T-helper 2 cell treated with Interferon-gamma antibody and Interleukin-4, amounts not matched to agents 100 ng/mL and 5 ng/mL, for 36 hours (primary cell): ENCODE data around the gene FOXP1. TPM values are rescaled to one million over a fixed set of nuclear protein-coding genes. Genes with fewer than 3 reads are reported as not detected.

Source experiments
- intact Hi-C: fragments of 100-400 bp; cut with micrococcal nuclease; formaldehyde crosslinking; loops from one replicate; pipeline ENCODE4 v1.15.1; 2023
- total RNA-seq: library from RNA; stranded (reverse); gene quantifications from 2 replicates; pipeline ENCODE4 v1.2.3, GENCODE V29; 2022

FOXP1 gene
- total RNA-seq, 1 donor from 2014 or later: 113 TPM

DNA sequence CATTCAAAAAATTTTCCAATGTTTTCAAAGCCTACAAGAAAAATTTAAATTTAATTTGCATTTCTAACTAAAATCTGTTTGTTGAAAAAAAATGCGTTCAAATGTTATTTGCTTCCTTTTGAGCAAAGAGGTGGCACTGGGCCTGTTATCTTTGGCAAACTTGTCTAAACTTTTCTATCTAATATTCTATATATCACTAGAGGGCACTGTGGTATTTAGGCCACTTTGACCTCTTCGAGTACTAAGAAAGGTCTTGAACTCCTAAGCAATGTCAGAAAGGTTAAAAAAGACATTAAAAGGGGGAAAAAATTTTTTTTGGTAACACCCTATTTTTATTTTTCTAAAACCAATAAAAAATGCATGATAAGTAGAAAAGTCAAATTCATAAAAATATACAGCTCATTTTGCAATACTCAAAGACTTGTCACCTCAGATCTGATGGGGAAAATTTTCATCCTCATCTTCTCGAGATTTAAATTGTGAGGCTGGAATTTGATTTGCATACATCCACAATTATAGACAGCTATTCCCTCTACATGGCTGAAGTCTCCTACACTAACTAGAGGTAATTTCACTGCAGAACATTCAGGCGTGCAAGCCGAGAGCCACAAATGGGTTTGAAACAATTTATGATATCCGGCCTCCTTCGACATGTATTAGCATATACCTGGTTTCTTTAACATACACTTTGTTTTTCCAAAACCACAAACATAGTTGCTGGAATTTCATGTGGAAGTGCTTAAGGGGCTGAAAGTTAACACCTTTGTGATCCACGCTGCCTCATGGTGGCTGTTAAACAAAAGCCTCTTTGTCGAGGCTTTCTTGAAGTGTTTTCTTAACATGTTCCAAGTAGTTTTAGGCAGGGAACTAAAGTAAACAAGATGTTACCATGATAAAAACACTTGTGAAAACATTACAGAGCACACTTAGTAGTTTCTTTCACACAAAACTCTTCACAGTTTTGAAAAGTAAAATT is 576.4 kb downstream of the FOXP1 start:
- intact Hi-C loops: loop anchor here (1.0 to 5.0 kb wide), 4 partner anchors 16 to 506 kb away; no protein-coding TSS in a partner anchor

DNA sequence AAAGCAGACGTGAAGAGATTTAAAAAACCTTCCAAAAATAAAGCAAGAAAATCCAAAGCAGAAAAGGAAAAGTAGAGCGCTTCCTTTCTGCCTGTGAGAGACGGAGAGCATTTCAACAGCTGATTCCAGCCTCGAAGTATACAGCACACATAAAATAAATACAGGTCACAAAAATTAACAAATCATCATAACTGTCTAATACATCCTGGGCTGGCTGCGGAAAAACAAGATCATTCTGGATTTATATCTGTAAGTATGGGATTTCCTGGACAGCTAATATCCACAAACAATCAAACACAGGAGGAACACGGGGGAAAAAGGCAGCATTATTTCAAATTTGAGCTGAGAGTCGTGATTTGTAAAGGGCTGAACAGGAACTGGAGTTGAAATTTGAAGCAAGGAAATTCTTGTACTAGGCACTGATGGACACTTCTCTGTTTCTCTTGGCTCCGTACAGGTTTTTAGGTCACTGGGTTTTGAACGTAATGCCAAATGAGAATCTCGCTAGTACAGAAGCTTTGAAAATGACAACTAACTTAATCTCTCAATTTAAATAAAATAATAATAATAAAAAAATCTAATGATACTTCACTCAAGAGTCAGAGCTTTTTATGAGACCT is 577.7 kb downstream of the FOXP1 start:
- intact Hi-C loops: loop anchor here (2.0 to 5.0 kb wide), 3 partner anchors 15 to 507 kb away; no protein-coding TSS in a partner anchor

DNA sequence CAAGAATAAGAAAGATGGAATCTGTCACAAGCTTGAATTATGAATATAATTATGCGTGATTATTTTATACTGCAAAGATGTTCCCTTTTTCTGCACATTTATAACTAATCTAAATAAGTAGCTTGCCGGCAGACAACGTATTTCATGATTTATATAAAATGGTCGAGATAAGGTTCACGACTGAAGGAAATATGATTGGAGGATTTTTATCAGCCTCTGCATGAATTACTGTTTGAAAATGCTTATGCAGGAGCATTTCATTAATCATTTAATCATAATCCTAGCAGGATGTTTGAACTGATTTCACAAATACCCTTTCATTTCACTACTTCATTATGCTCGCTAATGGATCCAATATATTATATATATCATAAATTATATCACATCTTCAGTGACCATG is 580.0 kb downstream of the FOXP1 start:
- intact Hi-C loops: no loop called here

DNA sequence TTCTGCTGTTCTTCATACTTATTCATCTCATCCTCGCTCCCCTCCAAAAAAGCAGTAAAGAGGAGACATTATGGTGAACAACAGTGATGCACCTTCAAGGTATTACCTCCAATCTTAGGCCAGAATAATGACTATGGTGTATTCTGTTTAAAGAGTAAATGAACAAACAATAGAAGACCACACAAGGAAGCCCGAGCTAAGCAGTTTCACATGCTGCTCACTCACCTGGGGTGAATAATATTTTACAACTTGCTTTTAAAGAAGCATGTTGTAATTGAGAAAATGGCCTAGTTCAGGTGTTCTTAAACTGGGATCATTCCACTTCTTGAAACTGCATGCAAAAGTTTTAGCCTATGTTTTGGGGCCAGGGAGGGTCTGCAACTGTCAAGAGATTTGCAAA is 581.2 kb downstream of the FOXP1 start:
- intact Hi-C loops: no loop called here

DNA sequence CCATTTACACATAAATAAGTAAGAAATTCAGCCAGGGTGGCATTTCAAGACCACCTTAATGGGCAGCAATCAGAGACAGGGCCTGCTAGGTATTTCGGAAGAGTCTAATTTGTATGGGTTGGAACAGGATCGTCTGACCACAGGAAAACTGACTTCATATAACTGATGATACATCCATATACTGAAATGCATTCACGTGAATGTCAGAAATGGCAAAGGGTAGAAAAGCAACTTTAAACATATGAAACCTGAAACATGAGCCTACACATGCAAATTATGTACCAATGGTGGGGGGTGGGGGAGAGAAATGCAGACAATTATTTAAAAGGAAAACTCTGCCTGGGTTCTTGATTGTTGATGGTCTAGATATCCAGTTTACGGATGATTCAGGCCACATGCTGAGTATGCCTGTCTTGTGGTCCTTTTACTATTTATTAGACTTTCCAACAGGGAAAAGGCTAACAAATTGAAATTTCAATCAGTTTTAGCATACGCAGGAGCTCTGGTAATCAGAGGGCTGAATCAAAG is 582.2 kb downstream of the FOXP1 start:
- intact Hi-C loops: no loop called here

DNA sequence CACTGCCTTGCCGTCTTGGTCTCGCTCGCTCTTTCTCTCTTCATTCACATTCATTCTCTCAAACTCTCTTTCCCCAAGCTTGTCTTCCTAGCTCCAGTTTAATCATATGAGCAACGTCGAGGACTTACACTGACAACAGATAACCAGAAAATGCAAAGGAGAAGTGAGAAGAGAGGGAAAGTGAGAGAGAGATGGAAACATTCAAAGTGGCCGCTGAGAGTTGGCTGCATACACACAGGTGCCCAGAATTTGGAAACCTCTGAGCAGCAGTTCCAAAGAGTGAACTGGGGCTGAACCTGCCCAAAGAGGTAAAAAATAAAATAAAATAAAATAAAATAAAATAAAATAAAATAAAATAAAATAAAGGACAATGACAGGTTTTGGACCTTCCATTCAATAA is 583.0 kb downstream of the FOXP1 start:
- intact Hi-C loops: no loop called here

DNA sequence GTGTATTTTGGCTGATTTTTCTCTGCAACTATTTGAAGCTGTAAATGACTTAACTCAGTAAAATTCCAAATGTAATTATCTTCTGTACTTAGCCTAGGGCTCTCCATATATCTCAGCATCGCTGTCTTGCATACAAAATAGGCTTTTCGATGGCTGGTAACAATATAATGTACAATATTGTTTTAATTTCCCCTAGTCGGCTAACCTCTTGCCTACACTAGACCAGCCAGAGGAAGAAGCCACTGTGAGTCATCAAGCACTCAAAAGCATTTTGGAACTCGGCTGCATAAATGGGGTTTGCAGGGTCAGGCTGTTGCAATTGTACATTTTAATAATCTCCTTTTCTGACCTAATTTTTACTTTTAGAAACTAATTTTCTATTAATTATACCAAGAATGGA is 583.8 kb downstream of the FOXP1 start:
- intact Hi-C loops: no loop called here

DNA sequence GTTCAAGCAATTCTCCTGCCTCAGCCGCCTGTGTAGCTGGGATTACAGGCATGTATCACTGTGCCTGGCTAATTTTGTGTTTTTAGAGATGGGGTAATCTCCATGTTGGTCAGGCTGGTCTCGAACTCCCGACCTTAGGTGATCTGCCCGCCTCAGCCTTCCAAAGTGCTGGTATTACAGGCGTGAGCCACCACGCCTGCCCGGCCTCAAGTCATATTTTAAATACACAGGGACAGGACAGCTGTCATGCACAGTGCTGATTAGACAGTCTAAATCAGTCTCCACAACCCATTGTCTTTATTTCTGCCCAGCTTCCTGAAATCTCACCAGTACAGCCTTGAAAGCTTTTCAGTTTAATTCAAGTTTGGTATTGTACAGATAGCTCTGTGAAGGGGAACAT is 587.4 kb downstream of the FOXP1 start:
- intact Hi-C loops: no loop called here

DNA sequence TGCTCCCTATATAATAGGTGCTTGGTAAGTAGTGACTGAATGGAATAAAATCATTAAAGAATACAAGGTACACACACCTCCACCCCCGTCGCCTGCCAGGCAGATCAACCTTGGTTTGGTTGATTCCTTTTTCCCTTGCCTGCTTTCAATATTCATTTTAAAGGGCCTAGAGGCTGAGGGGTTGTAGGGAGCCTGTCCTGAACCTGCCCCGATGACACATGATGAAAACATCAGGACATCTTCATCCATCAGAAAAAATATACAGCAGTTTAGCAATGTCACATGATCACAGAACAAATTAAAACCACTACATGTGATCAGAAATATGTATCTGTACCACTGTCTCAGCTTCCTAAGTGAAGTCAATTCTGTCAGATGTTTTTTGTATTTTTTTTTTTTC is 588.9 kb downstream of the FOXP1 start:
- intact Hi-C loops: no loop called here

DNA sequence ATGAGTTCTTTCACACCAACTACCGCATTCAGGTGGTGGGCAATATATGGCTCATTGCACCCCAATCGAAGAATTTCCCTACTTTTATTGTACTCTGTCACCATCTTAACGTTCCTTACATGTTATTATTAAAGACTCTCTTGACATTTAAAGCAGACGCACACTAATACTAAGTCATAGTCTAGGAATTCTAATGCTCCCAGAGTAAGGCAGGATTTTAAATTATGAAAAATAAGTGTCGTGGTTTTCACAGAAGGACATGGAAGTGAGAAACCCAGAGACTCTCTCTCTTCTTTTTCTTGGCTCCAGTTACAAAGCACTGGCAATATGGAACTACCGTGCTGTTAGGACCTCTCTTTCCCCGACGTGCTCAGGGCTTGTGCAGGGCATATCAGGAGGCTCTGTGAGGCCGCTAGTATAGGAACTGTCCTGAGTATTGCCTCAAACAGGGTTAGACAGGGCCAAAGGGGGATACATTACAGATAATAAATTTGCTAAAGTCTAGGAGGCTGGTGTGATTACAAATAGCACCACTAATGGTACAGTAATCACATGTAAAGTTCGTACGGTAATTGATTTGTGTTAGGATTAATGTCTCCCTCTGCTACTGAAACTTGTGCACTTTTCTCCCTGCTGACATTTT is 590.8 kb downstream of the FOXP1 start:
- intact Hi-C loops: no loop called here

DNA sequence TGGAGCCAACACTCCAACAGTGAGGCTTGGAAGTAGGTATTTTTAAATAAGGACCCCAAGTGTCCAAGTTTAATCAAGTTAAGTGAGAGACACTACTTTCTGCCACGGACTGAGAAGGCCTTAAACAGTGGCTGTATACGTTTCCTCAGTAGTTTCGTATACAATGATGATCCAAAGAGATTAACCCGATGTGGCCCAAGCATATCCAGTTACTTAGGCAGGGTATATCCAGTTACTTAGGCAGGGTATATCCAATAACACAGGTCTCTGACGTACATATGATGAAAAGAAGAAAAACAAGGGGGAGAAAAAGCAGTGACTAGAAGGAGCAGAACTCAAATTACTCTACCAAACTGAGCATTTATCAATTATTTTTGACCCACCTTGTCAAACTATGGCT is 591.4 kb downstream of the FOXP1 start:
- intact Hi-C loops: no loop called here

DNA sequence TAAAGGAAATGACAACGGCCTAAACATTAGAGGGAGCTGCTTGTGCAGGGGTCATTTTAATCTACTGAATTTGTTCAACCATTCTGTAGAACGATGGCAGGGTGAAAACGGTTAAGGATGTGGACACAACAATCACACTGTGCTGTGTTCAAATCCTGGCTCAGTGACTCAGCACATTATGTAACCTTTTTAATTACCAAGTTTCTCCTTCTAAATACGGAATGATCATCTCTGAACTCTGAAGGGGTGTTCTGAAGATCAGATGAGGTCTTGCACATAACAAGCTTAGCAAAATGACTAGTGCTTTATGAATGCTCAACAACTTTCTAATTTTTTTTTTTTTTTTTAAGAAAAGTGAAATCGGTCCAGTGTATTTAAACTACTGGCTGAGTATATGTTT is 592.8 kb downstream of the FOXP1 start:
- intact Hi-C loops: loop anchor here (2.0 kb wide), 1 partner anchor 16 kb away; no protein-coding TSS in a partner anchor

DNA sequence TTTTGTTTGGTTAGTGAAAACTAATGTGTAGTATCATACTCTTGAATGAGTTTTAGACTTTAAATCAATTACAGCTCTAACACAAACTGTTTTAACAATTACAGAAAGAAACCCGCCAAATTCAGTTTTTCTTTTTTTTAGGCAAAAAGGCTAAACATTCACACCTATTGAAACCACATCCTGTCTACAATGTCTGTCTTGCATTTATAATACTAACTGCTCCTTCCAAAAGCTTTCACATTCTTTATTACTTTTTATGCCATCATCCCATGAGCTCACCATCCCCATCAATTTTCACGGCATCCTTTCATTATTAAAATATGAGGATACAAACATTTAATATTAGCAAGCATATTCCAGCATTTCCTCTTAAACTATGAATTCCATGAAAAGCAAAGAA is 593.3 kb downstream of the FOXP1 start:
- intact Hi-C loops: loop anchor here (2.0 kb wide), 1 partner anchor 17 kb away; no protein-coding TSS in a partner anchor

DNA sequence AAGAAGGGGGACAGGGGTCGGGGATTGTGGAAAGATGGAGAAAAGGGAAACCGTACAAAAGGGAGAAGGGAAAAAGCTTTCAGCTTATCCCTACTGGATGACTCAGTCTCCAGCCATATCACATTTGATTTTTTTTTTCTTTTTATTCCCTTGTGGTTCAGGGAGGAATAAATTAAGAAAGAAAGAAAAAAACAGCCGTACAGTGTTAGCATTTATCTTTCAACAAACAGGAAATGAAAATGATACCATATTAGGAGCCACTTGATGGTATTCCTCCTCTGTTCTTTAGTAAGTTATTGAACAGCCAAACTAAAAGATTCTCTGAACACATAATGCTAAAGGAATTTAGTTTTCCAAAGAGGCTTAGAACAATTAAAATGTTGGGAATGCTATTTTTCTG is 594.4 kb downstream of the FOXP1 start:
- intact Hi-C loops: no loop called here

DNA sequence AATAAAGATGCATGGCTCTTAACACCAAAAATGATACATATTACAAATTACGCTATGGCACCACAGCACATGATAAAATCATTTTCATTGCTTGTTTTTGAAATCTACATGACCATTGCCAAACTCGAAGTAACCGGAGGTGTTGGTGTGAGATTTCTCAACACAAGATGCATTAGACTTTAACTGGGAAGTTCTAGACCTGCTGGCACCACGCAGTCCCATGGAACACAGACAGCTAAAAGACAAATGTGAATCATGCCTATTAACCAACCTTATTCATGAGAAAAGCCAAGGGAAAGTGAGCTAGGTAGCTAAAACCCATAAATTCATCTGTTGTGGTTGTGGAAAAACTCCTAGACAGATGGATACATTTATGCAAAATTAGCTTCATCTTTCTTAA is 595.4 kb downstream of the FOXP1 start:
- intact Hi-C loops: no loop called here

DNA sequence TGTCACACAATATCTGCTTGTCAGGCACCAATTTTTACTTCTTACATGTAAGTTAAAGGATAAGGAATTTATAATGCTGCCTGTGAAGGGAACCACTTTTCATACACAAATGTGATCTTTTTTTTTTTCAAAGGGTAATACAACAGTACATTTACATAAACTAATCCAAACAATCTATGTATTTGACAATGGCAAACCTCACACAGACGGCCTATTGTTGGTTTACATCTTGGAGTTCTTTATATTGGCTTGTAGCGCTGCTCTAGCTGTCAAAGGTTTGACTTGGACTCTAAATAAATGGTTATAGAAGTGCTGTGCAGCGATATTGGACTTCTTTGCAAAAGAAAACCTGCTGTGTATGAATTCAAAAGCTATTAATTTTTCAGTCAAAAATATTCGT is 598.0 kb downstream of the FOXP1 start:
- intact Hi-C loops: no loop called here

DNA sequence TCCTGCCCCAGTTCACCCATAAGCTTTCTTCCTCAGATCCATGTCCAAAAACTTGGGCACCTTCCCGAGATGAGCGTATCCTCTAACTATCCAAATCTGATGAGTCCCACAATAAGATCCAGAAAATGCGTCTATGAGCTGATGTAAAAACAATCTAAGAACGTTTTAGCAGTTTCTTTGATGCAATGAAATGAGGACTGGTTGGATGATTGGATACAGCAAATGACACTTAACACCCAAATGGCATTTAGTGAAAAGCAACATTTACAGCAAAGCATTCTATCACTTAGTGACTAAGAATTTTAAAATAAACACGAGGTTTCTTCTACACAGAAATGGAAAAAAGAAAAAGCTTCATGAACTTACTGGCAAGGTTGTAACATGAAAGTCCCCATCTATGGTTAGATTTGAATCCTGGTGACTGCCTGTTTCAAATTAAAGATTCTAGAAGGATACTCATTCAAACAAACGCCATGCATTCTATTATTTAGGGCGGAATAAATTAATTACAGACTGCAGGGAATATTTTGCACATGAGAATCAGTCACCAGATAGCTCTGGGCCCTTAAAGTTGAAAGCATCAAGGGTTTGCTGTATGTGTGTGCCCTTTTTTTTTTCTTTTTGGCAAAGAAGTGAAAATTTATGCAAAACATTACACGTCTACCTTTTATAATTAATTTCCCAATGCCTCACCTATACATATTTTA is 598.6 kb downstream of the FOXP1 start:
- intact Hi-C loops: no loop called here

DNA sequence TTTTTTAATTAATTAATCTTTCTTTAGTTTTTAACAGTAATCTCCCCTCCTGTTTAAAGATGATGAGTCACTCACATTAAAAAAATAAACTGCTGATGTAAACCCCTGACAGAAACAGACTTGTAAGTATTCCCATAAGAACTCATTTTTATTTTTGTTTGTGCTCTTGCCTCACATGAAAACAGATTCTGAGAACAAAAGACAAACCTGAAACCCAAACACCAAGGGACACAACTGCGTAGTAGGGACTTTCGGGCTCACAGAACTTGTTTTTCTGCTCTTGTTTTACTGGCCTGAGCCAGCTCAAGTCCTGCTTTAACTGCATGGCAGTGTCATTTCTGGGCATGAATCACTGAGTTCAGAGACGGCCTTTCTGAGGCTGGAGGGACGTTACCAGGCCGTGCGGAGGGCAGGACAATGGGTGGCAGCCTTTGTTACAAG is 600.8 kb downstream of the FOXP1 start:
- intact Hi-C loops: no loop called here

DNA sequence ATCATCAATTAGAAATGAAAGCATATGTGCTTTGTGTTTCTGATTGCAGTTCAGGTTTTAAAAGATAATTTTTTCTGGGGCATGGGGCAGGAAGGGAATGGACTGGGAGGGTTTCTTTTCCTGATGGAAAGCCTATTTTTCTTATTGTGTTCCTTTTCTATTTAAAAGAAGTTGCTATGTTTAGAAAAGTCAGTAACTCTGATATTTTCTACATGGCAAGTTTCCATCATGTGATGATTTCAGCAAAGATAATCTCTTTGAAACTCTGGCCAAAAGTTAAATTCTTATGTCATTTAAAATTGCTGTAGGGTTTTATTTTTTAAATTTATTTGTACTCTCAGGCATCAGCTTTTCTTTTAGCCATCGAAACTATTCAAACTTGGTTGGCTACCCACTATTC is 601.2 kb downstream of the FOXP1 start:
- intact Hi-C loops: no loop called here

DNA sequence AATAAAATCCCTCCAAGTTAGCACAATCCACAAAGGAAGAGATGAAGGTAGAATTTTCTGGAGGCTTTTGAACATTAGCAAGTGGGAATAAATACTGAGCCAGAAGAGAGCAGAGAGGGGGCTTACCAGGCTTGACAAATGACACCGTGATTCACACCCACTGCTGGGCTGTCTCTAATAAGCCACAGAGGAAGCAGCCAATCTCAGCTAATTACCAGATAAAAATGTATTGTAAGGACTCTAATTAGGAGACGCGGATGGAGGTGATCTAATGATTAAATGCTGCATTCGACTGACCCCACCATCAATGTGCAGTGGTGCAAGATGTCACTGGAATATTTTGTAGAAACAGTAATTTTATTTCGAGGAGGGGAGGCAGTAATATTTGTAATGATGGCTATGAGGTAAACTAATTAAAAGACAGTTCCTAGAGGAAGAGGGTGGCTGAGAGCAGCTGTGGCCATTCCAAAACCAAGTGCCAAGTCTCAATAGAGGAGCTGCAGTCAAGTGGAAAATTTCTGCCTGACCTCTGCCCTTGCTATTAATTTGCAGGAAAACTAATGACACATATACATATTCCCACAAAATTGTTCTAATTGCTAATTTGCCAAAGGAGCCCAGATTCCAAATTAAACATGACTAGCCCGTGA is 602.2 kb downstream of the FOXP1 start:
- intact Hi-C loops: no loop called here
